Uterus (tissue), 4 donors: ENCODE measurements around the gene NDUFV3. TPM values are rescaled to one million over a fixed set of nuclear protein-coding genes. Genes with fewer than 3 reads are reported as not detected.

Source experiments
- DNase-seq, 2 donors: peaks; one replicate each; pipeline ENCODE4 v3.0.0-alpha.2; 2019 to 2020
- H3K27ac ChIP-seq, 2 donors: fragments of 200-600 bp; sonication (generic); 1 replicate in 1 of 2; 2 replicates in 1 of 2; pipeline ENCODE4 v1.5.1; 2016 to 2018
- H3K27me3 ChIP-seq, 2 donors: fragments of 200-600 bp; sonication (generic); one replicate each; pipeline ENCODE4 v1.5.1; 2018 to 2019; ENCODE audit warnings: control low read depth in 1 of 2
- H3K36me3 ChIP-seq, 2 donors: fragments of 200-600 bp; sonication (generic); one replicate each; pipeline ENCODE4 v1.5.1; 2019; ENCODE audit warnings: control low read depth in 1 of 2
- H3K4me1 ChIP-seq, 2 donors: fragments of 200-600 bp; sonication (generic); one replicate each; pipeline ENCODE4 v1.5.1; 2018 to 2019; ENCODE audit warnings: control low read depth in 1 of 2
- H3K4me3 ChIP-seq, 2 donors: fragments of 200-600 bp; sonication (generic); 1 replicate in 1 of 2; 2 replicates in 1 of 2; pipeline ENCODE4 v1.5.1; 2018 to 2019; ENCODE audit warnings: mild to moderate bottlenecking in 1 of 2
- H3K9me3 ChIP-seq, 2 donors: fragments of 200-600 bp; sonication (generic); one replicate each; pipeline ENCODE4 v1.5.1; 2019; ENCODE audit warnings: control low read depth in 1 of 2
- CTCF ChIP-seq, 4 experiments: fragments of 200-600 bp in 2 of 4; fragments of 450-650 bp in 2 of 4; sonication (generic) in 2 of 4; IDR thresholded peaks; one replicate each; pipeline ENCODE4 v1.5.1; 2016 to 2019; ENCODE audit warnings: antibody characterized with exemption in 4 of 4, mild to moderate bottlenecking in 2 of 4, moderate library complexity in 1 of 4
- POLR2A ChIP-seq, 2 donors: fragments of 450-650 bp; IDR thresholded peaks; one replicate each; pipeline ENCODE4 v1.6.1; 2016; ENCODE audit warnings: antibody characterized with exemption in 2 of 2, mild to moderate bottlenecking in 1 of 2, moderate library complexity in 1 of 2
- intact Hi-C: fragments of 100-400 bp; cut with DNase I; formaldehyde crosslinking; loops from one replicate; pipeline ENCODE4 v1.15.1; 2023; ENCODE audit warnings: low total_unique reads
- total RNA-seq, 4 donors: library from RNA; depleted of rRNA in 3 of 4; stranded (reverse); fragments of >200 nt in 3 of 4; gene quantifications; one replicate each; pipeline versions ENCODE4 v1.1.0 to v1.2.4, GENCODE V29; 2014 to 2023
- donor health status: DM: yes; HTN: yes; CAD: no.

Gene NDUFV3
- total RNA-seq, 4 donors from 2014 or later = 41.5 to 55.9 (median 45.7) TPM

- no peak for TF ChIP-seq POLR2A (IDR thresholded peaks at IDR 0.05)
- no peak for TF ChIP-seq CTCF (IDR thresholded peaks at IDR 0.05)
- H3K4me1 ChIP-seq = peaks cover 0 to 3% of the 10 kb centered on the region in 2 donors
- no peak overlapping the region for H3K4me3 ChIP-seq
- DNase-seq = no peak
- H3K27me3 ChIP-seq = no peaks in the 10 kb centered on the region
- H3K27ac ChIP-seq = no peak overlapping the region
- intact Hi-C loops = no loop called here
- H3K36me3 ChIP-seq = no peaks in the 10 kb centered on the region
- no peaks in the 10 kb centered on the region for H3K9me3 ChIP-seq
Measured at GRCh38 chr21:42880352-42880751, 12.8 kb upstream of the NDUFV3 start.

- no peak for DNase-seq
Measured at GRCh38 chr21:42883921-42884320, 9.2 kb upstream of the NDUFV3 start.

GRCh38 chr21:42887326-42887725 is 5.8 kb upstream of the NDUFV3 start:
- Histone ChIP-seq H3K27me3 (no peaks in the 10 kb centered on the region), H3K27ac (no peak overlapping the region), H3K9me3 (no peaks in the 10 kb centered on the region), H3K36me3 (no peaks in the 10 kb centered on the region), H3K4me3 (no peak overlapping the region), H3K4me1 (no peaks in the 10 kb centered on the region)
- intact Hi-C loops = no loop called here
- TF ChIP-seq CTCF (IDR thresholded peaks at IDR 0.05) (no peak), POLR2A (IDR thresholded peaks at IDR 0.05) (no peak)
- no peak for DNase-seq

More at GRCh38 chr21:42883921-42884320, 9.2 kb upstream of the NDUFV3 start:
- Histone ChIP-seq H3K4me3 (no peak overlapping the region), H3K27me3 (no peaks in the 10 kb centered on the region), H3K4me1 (peaks cover 0 to 3% of the 10 kb centered on the region in 2 donors), H3K36me3 (no peaks in the 10 kb centered on the region), H3K27ac (no peak overlapping the region), H3K9me3 (no peaks in the 10 kb centered on the region)
- intact Hi-C loops = no loop called here
- TF ChIP-seq POLR2A (IDR thresholded peaks at IDR 0.05) = no peak

GRCh38 chr21:42892582-42892930 is 553 bp upstream of the NDUFV3 start:
- Histone ChIP-seq H3K36me3 (no peaks in the 10 kb centered on the region), H3K9me3 (no peaks in the 10 kb centered on the region), H3K4me3 (peak overlapping the region; percentile 58 to 69), H3K4me1 (no peaks in the 10 kb centered on the region), H3K27me3 (no peaks in the 10 kb centered on the region), H3K27ac (peak overlapping the region; percentile 89 to 92)
- DNase-seq = no peak
- TF ChIP-seq POLR2A (IDR thresholded peaks at IDR 0.05) = no peak
- TF ChIP-seq CTCF (IDR thresholded peaks at IDR 0.05) = no peak
- intact Hi-C loops = loop anchor here (10.0 kb wide), 1 partner anchor 82 kb away; the partner anchor contains the start of gene PKNOX1

GRCh38 chr21:42900446-42900845 is 7.3 kb downstream of the NDUFV3 start:
- H3K27me3 ChIP-seq = no peaks in the 10 kb centered on the region
- no peak overlapping the region for H3K4me3 ChIP-seq
- H3K4me1 ChIP-seq = no peaks in the 10 kb centered on the region
- no peak overlapping the region for H3K27ac ChIP-seq
- intact Hi-C loops = no loop called here
- DNase-seq = no peak
- no peaks in the 10 kb centered on the region for H3K9me3 ChIP-seq
- TF ChIP-seq POLR2A (IDR thresholded peaks at IDR 0.05) (no peak), CTCF (IDR thresholded peaks at IDR 0.05) (no peak)
- no peaks in the 10 kb centered on the region for H3K36me3 ChIP-seq

- H3K27me3 ChIP-seq = no peaks in the 10 kb centered on the region
- intact Hi-C loops = no loop called here
- H3K9me3 ChIP-seq = no peaks in the 10 kb centered on the region
- no peaks in the 10 kb centered on the region for H3K4me1 ChIP-seq
- H3K4me3 ChIP-seq = no peak overlapping the region
- DNase-seq = no peak
- no peaks in the 10 kb centered on the region for H3K36me3 ChIP-seq
- H3K27ac ChIP-seq = no peak overlapping the region
- TF ChIP-seq CTCF (IDR thresholded peaks at IDR 0.05) = no peak
- TF ChIP-seq POLR2A (IDR thresholded peaks at IDR 0.05) = no peak
Measured at GRCh38 chr21:42903817-42904216, 10.7 kb downstream of the NDUFV3 start.
